Rectal smooth muscle tissue (tissue), 1 donor: Measurements from ENCODE around the gene SPA17.

Experiments
- H3K27ac ChIP-seq: one replicate; pipeline ENCODE4 v1.7.0; 2013; ENCODE audit warnings: low read depth, low read length, inconsistent platforms
- H3K27me3 ChIP-seq: one replicate; pipeline ENCODE4 v1.7.0; 2013; ENCODE audit warnings: low read length; ENCODE audit not compliant: control insufficient read depth, insufficient read depth
- H3K36me3 ChIP-seq: one replicate; pipeline ENCODE4 v1.7.0; 2013; ENCODE audit warnings: low read length; ENCODE audit not compliant: control insufficient read depth, insufficient read depth
- H3K4me1 ChIP-seq: one replicate; pipeline ENCODE4 v1.7.0; 2013; ENCODE audit warnings: low read length; ENCODE audit not compliant: control insufficient read depth, insufficient read depth
- H3K4me3 ChIP-seq: one replicate; pipeline ENCODE4 v1.7.0; 2013; ENCODE audit warnings: low read length
- H3K9ac ChIP-seq: one replicate; pipeline ENCODE4 v1.7.0; 2013; ENCODE audit warnings: low read length

SPA17 gene

DNA sequence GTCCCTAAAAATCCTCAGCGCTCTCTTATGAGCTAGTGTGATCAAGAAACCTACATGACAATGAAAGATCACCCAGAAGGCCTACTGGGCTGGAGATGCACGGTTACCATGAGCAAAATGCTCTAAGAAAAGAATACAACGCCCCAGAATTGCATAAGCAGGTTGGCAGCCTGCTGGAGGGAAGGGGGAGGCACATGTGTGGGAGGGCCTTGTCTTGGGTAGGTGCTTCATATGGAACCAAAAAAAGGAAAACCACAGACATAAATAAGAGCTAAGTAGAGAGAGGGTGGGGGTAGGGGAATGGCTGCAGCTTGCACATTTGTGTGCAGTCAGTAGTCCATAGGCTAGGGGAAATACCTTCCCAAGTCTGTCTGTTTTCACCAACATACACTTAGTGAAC, 3.0 kb upstream of the SPA17 start:
- Histone ChIP-seq H3K4me3 (no peak overlapping the region), H3K4me1 (peaks cover 2% of the 10 kb centered on the region), H3K9ac (no peak overlapping the region), H3K36me3 (no peaks in the 10 kb centered on the region), H3K27ac (no peak overlapping the region), H3K27me3 (no peaks in the 10 kb centered on the region)

- H3K36me3 ChIP-seq: no peaks in the 10 kb centered on the region
- peak overlapping the region; percentile 90 for H3K4me3 ChIP-seq
- peak overlapping the region; percentile 80 for H3K9ac ChIP-seq
- H3K4me1 ChIP-seq: peaks cover 2% of the 10 kb centered on the region
- no peaks in the 10 kb centered on the region for H3K27me3 ChIP-seq
- H3K27ac ChIP-seq: peak overlapping the region; percentile 71
These were observed 1.0 kb upstream of the SPA17 start for GRCh38 chr11:124672536-124673215.

GRCh38 chr11:124674168-124674517, 439 bp downstream of the SPA17 start:
- no peaks in the 10 kb centered on the region for H3K36me3 ChIP-seq
- no peaks in the 10 kb centered on the region for H3K27me3 ChIP-seq
- peaks cover 2% of the 10 kb centered on the region for H3K4me1 ChIP-seq
- H3K27ac ChIP-seq: peak overlapping the region; percentile 71
- H3K4me3 ChIP-seq: peak overlapping the region; percentile 77
- no peak overlapping the region for H3K9ac ChIP-seq

DNA sequence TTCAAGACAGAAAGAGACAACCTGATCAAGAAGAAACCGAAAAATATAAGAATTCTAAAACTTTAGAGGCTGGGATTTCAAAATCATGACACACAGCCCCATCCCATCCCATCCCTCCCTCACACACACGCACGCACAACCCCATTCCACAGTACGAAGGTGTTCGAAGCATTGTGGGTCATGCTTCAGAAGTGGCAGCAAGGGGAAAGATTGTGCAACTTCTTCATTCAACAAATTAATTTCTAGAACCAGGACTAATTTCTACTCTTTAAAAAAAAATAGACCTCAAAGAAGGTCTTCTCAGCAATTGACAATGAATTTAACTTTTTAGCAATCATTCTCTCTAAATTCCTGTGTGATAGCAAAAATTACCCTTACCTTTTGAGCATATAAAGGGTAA, 867 bp downstream of the SPA17 start:
- Histone ChIP-seq H3K4me1 (peaks cover 2% of the 10 kb centered on the region), H3K36me3 (no peaks in the 10 kb centered on the region), H3K27ac (no peak overlapping the region), H3K27me3 (no peaks in the 10 kb centered on the region), H3K9ac (no peak overlapping the region), H3K4me3 (peak overlapping the region; percentile 77)

GRCh38 chr11:124676386-124676785, 2.7 kb downstream of the SPA17 start:
- no peaks in the 10 kb centered on the region for H3K27me3 ChIP-seq
- H3K4me3 ChIP-seq: no peak overlapping the region
- H3K4me1 ChIP-seq: peaks cover 2% of the 10 kb centered on the region
- no peak overlapping the region for H3K9ac ChIP-seq
- H3K27ac ChIP-seq: no peak overlapping the region
- H3K36me3 ChIP-seq: no peaks in the 10 kb centered on the region

GRCh38 chr11:124678416-124678815, 4.7 kb downstream of the SPA17 start:
- H3K4me3 ChIP-seq: no peak overlapping the region
- no peak overlapping the region for H3K9ac ChIP-seq
- H3K36me3 ChIP-seq: no peaks in the 10 kb centered on the region
- H3K27me3 ChIP-seq: no peaks in the 10 kb centered on the region
- no peak overlapping the region for H3K27ac ChIP-seq
- H3K4me1 ChIP-seq: peaks cover 2% of the 10 kb centered on the region

DNA sequence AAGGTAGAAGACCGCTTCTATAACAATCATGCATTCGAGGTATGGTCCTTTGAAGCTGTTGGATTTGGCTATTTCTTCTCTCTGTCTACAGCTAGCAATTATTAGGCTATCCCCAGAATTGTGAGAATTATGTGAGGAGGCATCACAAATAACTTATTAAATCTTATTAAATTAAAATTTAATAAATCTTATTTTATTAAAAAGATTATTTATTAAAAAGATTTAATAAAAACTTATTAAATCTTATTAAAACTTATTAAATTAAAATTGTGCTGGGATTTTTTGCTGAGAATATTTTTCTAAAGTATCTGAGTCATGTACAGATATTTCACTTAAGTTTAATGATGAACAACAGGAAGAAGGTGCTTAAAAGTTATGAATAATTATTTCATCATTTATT, 7.7 kb downstream of the SPA17 start:
- no peak overlapping the region for H3K4me3 ChIP-seq
- H3K9ac ChIP-seq: no peak overlapping the region
- no peaks in the 10 kb centered on the region for H3K4me1 ChIP-seq
- H3K27ac ChIP-seq: no peak overlapping the region
- no peaks in the 10 kb centered on the region for H3K27me3 ChIP-seq
- H3K36me3 ChIP-seq: no peaks in the 10 kb centered on the region

- Histone ChIP-seq H3K27ac (no peak overlapping the region), H3K4me3 (no peak overlapping the region), H3K4me1 (no peaks in the 10 kb centered on the region), H3K27me3 (no peaks in the 10 kb centered on the region), H3K36me3 (no peaks in the 10 kb centered on the region), H3K9ac (no peak overlapping the region)
These were observed 8.7 kb downstream of the SPA17 start for GRCh38 chr11:124682443-124682842.

DNA sequence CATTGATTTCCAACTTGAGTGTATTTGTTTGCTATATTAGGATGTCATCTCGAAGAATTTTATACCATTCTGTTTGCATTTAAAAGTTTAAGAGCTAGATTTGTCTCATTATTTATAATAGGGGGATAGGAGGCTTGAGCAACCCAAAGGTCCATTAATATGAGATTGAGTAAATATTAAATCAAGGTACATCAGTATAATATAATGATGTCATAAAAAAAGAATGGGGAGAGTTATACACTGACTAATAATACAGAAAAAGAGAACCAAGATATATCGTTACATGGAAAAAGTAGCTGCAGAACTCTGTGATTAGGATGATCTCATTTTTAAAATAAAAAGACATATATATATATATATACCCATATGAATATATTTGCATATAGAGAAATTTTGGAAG, 19.4 kb downstream of the SPA17 start:
- no peak overlapping the region for H3K4me3 ChIP-seq

GRCh38 chr11:124699547-124699946, 25.8 kb downstream of the SPA17 start:
- H3K36me3 ChIP-seq: no peaks in the 10 kb centered on the region
- H3K9ac ChIP-seq: no peak overlapping the region
- no peaks in the 10 kb centered on the region for H3K27me3 ChIP-seq
- H3K4me1 ChIP-seq: no peaks in the 10 kb centered on the region
- H3K27ac ChIP-seq: no peak overlapping the region
- H3K4me3 ChIP-seq: no peak overlapping the region

More for the DNA sequence above, 19.4 kb downstream of the SPA17 start:
- Histone ChIP-seq H3K27me3 (no peaks in the 10 kb centered on the region), H3K36me3 (no peaks in the 10 kb centered on the region), H3K4me1 (no peaks in the 10 kb centered on the region), H3K9ac (no peak overlapping the region), H3K27ac (no peak overlapping the region)

DNA sequence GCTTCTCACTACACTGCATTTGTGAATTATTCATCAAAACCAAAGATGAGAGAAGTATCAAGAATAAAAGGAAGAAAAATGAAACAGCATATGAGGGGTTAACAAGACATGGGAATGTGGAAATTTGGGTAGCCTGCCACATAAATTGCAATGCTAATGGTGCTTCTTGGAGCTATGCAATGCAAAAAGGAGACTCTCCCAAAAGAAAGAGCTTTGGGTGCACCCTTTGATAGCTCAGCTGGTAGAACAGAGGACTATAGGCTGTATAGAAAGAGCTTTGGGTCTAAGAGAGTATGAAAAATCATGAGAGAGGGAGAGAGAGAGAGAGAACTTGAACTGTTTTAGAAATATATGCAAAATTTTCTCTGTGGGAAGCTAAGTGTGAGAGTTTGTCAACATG, 26.3 kb downstream of the SPA17 start:
- H3K4me3 ChIP-seq: no peak overlapping the region
- no peaks in the 10 kb centered on the region for H3K4me1 ChIP-seq
- no peaks in the 10 kb centered on the region for H3K27me3 ChIP-seq
- H3K36me3 ChIP-seq: no peaks in the 10 kb centered on the region
- no peak overlapping the region for H3K27ac ChIP-seq
- H3K9ac ChIP-seq: no peak overlapping the region

DNA sequence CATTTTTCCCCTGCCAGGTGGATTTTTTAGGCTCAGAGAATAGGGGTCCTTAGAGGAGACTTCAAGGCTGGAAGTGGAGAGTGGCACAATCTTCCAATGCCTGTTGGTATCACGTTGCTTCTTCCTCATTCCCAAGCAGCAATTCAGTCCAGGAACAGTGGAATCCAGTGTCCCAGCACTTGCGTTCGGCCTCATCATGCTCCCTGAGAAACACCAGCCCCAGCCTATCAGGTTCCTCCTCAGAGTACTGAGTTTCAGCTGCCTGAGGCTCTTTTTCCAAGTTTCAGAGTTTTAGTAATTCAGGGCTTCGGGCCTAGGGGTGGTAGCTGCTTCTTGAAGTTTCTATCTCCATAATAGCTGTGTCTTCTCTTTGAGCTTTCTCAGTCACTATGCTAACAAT, 34.1 kb downstream of the SPA17 start:
- no peak overlapping the region for H3K9ac ChIP-seq
- H3K4me1 ChIP-seq: no peaks in the 10 kb centered on the region
- H3K27ac ChIP-seq: no peak overlapping the region
- H3K27me3 ChIP-seq: no peaks in the 10 kb centered on the region
- H3K4me3 ChIP-seq: no peak overlapping the region
- no peaks in the 10 kb centered on the region for H3K36me3 ChIP-seq

- no peak overlapping the region for H3K27ac ChIP-seq
These were observed 38.7 kb downstream of the SPA17 start for GRCh38 chr11:124712392-124712791.

More at GRCh38 chr11:124712392-124712791, 38.7 kb downstream of the SPA17 start:
- Histone ChIP-seq H3K27me3 (no peaks in the 10 kb centered on the region), H3K9ac (no peak overlapping the region), H3K36me3 (no peaks in the 10 kb centered on the region), H3K4me1 (no peaks in the 10 kb centered on the region), H3K4me3 (no peak overlapping the region)
